HG02884 (cell line): ENCODE measurements around the gene SGCB.

Experiments
- ATAC-seq: cut with Tn5 transposase; IDR thresholded peaks from one replicate; pipeline ENCODE4 v1.9.1; 2021; ENCODE audit warnings: mild to moderate bottlenecking, moderate library complexity; ENCODE audit not compliant: unreplicated experiment

SGCB gene

GRCh38 chr4:52019936-52020657, 18.0 kb downstream of the SGCB start, which contains the start of gene LRRC66:
Gene LRRC66, minus strand, starts transcription at chr4:52020363. Its CDS starts 2,750 bp downstream, at chr4:52017613.
- no peak for ATAC-seq

- no peak for ATAC-seq
Observed at GRCh38 chr4:52017814-52018213, 20.3 kb downstream of the SGCB start.

GRCh38 chr4:52016981-52017380, 21.1 kb downstream of the SGCB start:
- no peak for ATAC-seq

- ATAC-seq: no peak
Observed at GRCh38 chr4:52015366-52015765, 22.7 kb downstream of the SGCB start.

- no peak for ATAC-seq
Observed at GRCh38 chr4:52014903-52015302, 23.2 kb downstream of the SGCB start.

GRCh38 chr4:52012651-52013050, 25.4 kb downstream of the SGCB start:
- ATAC-seq: no peak

GRCh38 chr4:52010986-52011385, 27.1 kb downstream of the SGCB start:
- ATAC-seq: no peak

- ATAC-seq: no peak
Observed at GRCh38 chr4:52006887-52007286, 31.2 kb downstream of the SGCB start.

GRCh38 chr4:52005604-52006273, 32.4 kb downstream of the SGCB start:
- no peak for ATAC-seq

GRCh38 chr4:52004414-52004813, 33.7 kb downstream of the SGCB start:
- ATAC-seq: no peak

GRCh38 chr4:52001616-52002015, 36.5 kb downstream of the SGCB start:
- ATAC-seq: no peak

GRCh38 chr4:51999250-51999649, 38.8 kb downstream of the SGCB start:
- no peak for ATAC-seq

- ATAC-seq: no peak
Observed at GRCh38 chr4:51998837-51999236, 39.3 kb downstream of the SGCB start.

GRCh38 chr4:51997647-51998046, 40.5 kb downstream of the SGCB start:
- no peak for ATAC-seq

GRCh38 chr4:51995647-51996220, 42.4 kb downstream of the SGCB start:
- ATAC-seq: no peak
